Fibroblast of lung (primary cell): ENCODE data around the gene POM121L2. TPM values are rescaled to one million over a fixed set of nuclear protein-coding genes. Genes with fewer than 3 reads are reported as not detected.
"Not testable (repeated sequence)": the region's sequence is repeated elsewhere in the genome, so short reads cannot be mapped to it uniquely, and the experiment has no call there.

Experiments
- DNase-seq, 2 donors: peaks; one replicate each; pipeline versions ENCODE4 v3.0.0 to v3.0.0-alpha.2; 2010; ENCODE audit warnings: low read depth in 2 of 2
- H2AFZ ChIP-seq: 2 replicates; pipeline ENCODE4 v1.5.1; 2012; ENCODE audit warnings: low read length, control low read depth, inconsistent platforms
- H3K27ac ChIP-seq: 2 replicates; pipeline ENCODE4 v1.5.1; 2011; ENCODE audit warnings: low read length, control low read depth; ENCODE audit not compliant: insufficient read depth
- H3K27me3 ChIP-seq: 2 replicates; pipeline ENCODE4 v1.5.1; 2011; ENCODE audit warnings: mild to moderate bottlenecking, low read length; ENCODE audit not compliant: control insufficient read depth, insufficient read depth
- H3K36me3 ChIP-seq: 2 replicates; pipeline ENCODE4 v1.5.1; 2011; ENCODE audit warnings: low read length; ENCODE audit not compliant: control insufficient read depth, insufficient read depth
- H3K4me1 ChIP-seq: 2 replicates; pipeline ENCODE4 v1.5.1; 2011; ENCODE audit warnings: low read length; ENCODE audit not compliant: control insufficient read depth, insufficient read depth; ENCODE audit errors: extremely low read depth
- H3K4me2 ChIP-seq: 2 replicates; pipeline ENCODE4 v1.5.1; 2011; ENCODE audit warnings: low read length, control low read depth; ENCODE audit not compliant: insufficient read depth; ENCODE audit errors: extremely low read depth
- H3K4me3 ChIP-seq, 4 experiments: fragments of 200-600 bp in 1 of 4; sonication (generic) in 1 of 4; replicated peaks in 1 of 4; 2 replicates each; pipeline ENCODE4 v1.5.1; 2011 to 2016; ENCODE audit warnings: low read length in 4 of 4, low read depth in 3 of 4, mild to moderate bottlenecking in 3 of 4, control low read depth in 2 of 4, inconsistent platforms in 1 of 4, mixed read lengths in 1 of 4; ENCODE audit not compliant: insufficient read depth in 1 of 4; ENCODE audit errors: control extremely low read depth in 1 of 4
- H3K79me2 ChIP-seq: 2 replicates; pipeline ENCODE4 v1.5.1; 2012; ENCODE audit warnings: mild to moderate bottlenecking, low read length, inconsistent platforms; ENCODE audit not compliant: control insufficient read depth, insufficient read depth
- H3K9ac ChIP-seq: 2 replicates; pipeline ENCODE4 v1.5.1; 2011; ENCODE audit warnings: mild to moderate bottlenecking, low read length, control low read depth; ENCODE audit not compliant: insufficient read depth
- H3K9me3 ChIP-seq: 2 replicates; pipeline ENCODE4 v1.5.1; 2012; ENCODE audit warnings: low read depth, low read length; ENCODE audit not compliant: control insufficient read depth, insufficient read depth
- H4K20me1 ChIP-seq: 2 replicates; pipeline ENCODE4 v1.5.1; 2011; ENCODE audit warnings: low read length; ENCODE audit not compliant: control insufficient read depth, insufficient read depth; ENCODE audit errors: extremely low read depth
- EZH2 ChIP-seq: IDR thresholded peaks from 2 replicates; pipeline ENCODE4 v1.5.1; 2012; ENCODE audit warnings: low read length, control low read depth, mild to moderate bottlenecking; ENCODE audit errors: missing control alignments
- polyA plus RNA-seq, 2 donors: library from polyadenylated mRNA; depleted of rRNA in 1 of 2; stranded (reverse) in 1 of 2; unstranded in 1 of 2; fragments of >200 nt; gene quantifications; 2 replicates each; pipeline ENCODE4 v1.2.1, GENCODE V29; 2011 to 2012; ENCODE audit warnings: missing spikeins in 1 of 2
- total RNA-seq: library from RNA; depleted of rRNA; stranded (reverse); fragments of >200 nt; gene quantifications from 2 replicates; pipeline ENCODE4 v1.2.1, GENCODE V29; 2014
- TF ChIP-seq, protein P1 (sequence below), 2 donors: IDR thresholded peaks in 1 of 2; conservative IDR thresholded peaks in 1 of 2; 1 replicate in 1 of 2; 2 replicates in 1 of 2; pipeline ENCODE4 v1.5.1; 2011 to 2012; ENCODE audit warnings: low read length in 2 of 2, control low read depth in 1 of 2, inconsistent platforms in 1 of 2, low read depth in 1 of 2, mild to moderate bottlenecking in 1 of 2

Gene POM121L2
- total and polyA plus RNA-seq, 2 donors (not counting 1 experiment from before 2014, with no cell fraction given), result not detected

DNA sequence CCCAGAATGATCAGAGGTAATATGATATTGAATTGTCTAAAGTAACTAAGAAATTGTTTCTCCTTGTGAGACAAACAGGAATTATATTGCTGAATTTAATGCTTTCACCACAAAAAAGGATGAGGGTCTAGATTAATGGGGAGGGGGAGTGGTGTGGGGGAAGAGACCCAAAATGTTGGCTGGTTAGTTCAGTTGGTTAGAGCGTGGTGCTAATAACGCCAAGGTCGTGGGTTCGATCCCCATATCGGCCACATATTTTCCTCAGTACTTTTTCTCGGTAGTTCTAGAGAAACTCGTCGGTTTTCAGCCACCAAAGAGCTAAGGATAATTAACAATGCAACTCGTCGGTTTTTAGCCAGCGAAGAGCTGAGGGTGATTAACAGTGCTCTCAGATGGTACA, 38.3 kb downstream of the POM121L2 start:
- no peak for DNase-seq
- no peak overlapping the region for H3K27ac ChIP-seq
- no peaks in the 10 kb centered on the region for H3K36me3 ChIP-seq
- no peak overlapping the region for H3K9ac ChIP-seq
- H2AFZ ChIP-seq, result no peak overlapping the region
- H3K4me1 ChIP-seq, result no peaks in the 10 kb centered on the region
- H3K4me2 ChIP-seq, result no peak overlapping the region
- H4K20me1 ChIP-seq, result no peaks in the 10 kb centered on the region
- H3K27me3 ChIP-seq, result peaks cover under 1% of the 10 kb centered on the region
- TF ChIP-seq, protein P1, sequence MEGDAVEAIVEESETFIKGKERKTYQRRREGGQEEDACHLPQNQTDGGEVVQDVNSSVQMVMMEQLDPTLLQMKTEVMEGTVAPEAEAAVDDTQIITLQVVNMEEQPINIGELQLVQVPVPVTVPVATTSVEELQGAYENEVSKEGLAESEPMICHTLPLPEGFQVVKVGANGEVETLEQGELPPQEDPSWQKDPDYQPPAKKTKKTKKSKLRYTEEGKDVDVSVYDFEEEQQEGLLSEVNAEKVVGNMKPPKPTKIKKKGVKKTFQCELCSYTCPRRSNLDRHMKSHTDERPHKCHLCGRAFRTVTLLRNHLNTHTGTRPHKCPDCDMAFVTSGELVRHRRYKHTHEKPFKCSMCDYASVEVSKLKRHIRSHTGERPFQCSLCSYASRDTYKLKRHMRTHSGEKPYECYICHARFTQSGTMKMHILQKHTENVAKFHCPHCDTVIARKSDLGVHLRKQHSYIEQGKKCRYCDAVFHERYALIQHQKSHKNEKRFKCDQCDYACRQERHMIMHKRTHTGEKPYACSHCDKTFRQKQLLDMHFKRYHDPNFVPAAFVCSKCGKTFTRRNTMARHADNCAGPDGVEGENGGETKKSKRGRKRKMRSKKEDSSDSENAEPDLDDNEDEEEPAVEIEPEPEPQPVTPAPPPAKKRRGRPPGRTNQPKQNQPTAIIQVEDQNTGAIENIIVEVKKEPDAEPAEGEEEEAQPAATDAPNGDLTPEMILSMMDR (conservative IDR thresholded peaks at IDR 0.05 in 1 of 2, IDR thresholded peaks at IDR 0.05 in 1 of 2; ENCODE audit: low read depth in 1 of 2, low read length in 2 of 2), result no peak
- no peak for TF ChIP-seq EZH2
- no peaks in the 10 kb centered on the region for H3K9me3 ChIP-seq
- H3K79me2 ChIP-seq, result no peaks in the 10 kb centered on the region
- no peak overlapping the region for H3K4me3 ChIP-seq

DNA sequence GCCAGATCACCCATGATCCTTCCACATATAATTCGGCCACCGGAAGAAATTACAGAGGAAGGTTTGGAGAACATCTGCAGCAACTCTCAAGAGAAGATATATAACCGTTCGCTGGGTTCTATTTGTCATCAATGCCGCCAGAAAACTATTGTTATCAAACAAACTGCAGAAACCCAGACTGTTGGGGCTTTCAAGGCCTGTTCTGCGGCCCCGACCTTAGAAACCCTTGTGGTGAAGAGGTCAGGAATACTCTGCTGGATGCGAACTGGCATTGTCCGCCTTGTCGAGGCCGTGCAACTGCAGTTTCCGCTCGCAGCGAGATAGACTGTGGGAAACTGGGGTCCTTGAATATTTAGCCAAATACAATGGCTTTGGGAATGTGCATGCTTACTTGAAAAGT, 43.3 kb downstream of the POM121L2 start:
- peaks cover 4% of the 10 kb centered on the region for H3K27me3 ChIP-seq
- no peak overlapping the region for H2AFZ ChIP-seq
- no peaks in the 10 kb centered on the region for H3K79me2 ChIP-seq
- no peak overlapping the region for H3K9ac ChIP-seq
- TF ChIP-seq, protein P1 (conservative IDR thresholded peaks at IDR 0.05 in 1 of 2, IDR thresholded peaks at IDR 0.05 in 1 of 2; ENCODE audit: low read depth in 1 of 2, low read length in 2 of 2), result no peak
- no peak for TF ChIP-seq EZH2
- H3K9me3 ChIP-seq, result no peaks in the 10 kb centered on the region
- H3K4me2 ChIP-seq, result no peak overlapping the region
- DNase-seq, result no peak
- H3K36me3 ChIP-seq, result no peaks in the 10 kb centered on the region
- no peak overlapping the region for H3K4me3 ChIP-seq
- H3K27ac ChIP-seq, result no peak overlapping the region
- no peaks in the 10 kb centered on the region for H3K4me1 ChIP-seq
- H4K20me1 ChIP-seq, result no peaks in the 10 kb centered on the region

DNA sequence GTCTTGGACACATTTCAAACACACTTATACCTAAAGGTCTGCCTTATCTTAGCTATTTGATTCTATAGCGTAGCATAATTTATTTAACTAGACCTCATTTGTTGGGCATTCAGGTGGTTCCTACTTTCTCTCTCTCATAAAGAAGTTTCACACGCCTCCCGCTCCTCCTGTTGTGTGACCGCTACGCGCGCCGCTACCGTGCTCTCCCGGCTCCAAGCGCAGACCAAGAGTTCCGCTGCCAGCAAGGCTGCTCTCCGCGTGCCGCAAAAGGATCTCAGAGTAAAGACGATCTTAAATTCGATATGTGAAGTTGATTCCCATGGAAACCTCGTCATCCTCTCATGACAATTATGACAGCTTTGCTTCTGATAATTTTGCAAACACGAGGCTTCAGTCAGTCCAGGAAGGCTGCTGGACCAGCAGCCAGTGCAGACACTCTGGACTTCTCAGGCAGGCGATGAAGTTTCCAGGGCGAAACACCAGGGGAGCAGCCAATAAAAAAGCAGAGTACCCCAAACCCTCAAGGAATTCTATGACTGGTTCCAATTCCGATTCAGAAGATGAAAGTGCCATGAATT, 44.1 kb downstream of the POM121L2 start:
- Histone ChIP-seq H3K4me3 (no peak overlapping the region), H3K36me3 (no peaks in the 10 kb centered on the region), H3K9me3 (no peaks in the 10 kb centered on the region), H3K79me2 (no peaks in the 10 kb centered on the region), H3K9ac (no peak overlapping the region), H4K20me1 (no peaks in the 10 kb centered on the region), H3K27ac (no peak overlapping the region), H2AFZ (no peak overlapping the region), H3K27me3 (peaks cover 4% of the 10 kb centered on the region), H3K4me1 (no peaks in the 10 kb centered on the region), H3K4me2 (peak overlapping the region; percentile 5)
- DNase-seq, result no peak
- TF ChIP-seq, protein P1 (conservative IDR thresholded peaks at IDR 0.05 in 1 of 2, IDR thresholded peaks at IDR 0.05 in 1 of 2; ENCODE audit: low read depth in 1 of 2, low read length in 2 of 2), result no peak
- TF ChIP-seq EZH2, result no peak

DNA sequence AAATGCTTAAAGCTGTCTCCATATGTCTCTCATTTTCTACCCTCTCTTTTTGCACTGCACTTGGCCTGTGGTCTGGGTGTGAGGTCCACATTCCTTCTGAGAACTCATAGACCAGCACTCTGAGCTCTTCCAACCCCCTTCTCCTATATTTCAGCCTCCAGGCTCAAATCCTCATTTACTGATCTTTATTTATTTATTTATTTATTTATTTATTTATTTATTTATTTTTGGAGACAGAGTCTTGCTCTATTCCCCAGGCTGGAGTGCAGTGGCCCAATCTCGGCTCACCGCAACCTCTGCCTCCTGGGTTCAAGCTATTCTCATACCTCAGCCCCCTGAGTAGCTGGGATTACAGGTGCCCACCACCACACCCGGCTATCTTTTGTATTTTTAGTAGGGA, 45.1 kb downstream of the POM121L2 start:
- H3K9ac ChIP-seq, DNase-seq, H3K79me2 ChIP-seq, H3K27ac ChIP-seq, H3K36me3 ChIP-seq, H3K4me3 ChIP-seq, H3K9me3 ChIP-seq, H4K20me1 ChIP-seq, H2AFZ ChIP-seq, H3K4me1 ChIP-seq, H3K27me3 ChIP-seq, H3K4me2 ChIP-seq: not testable (repeated sequence)
